Mucosa of gallbladder (tissue), 1 donor: ENCODE measurements around the gene ZNF454. TPM values are rescaled to one million over a fixed set of nuclear protein-coding genes. Genes with fewer than 3 reads are reported as not detected.

ENCODE experiments used
- DNase-seq: peaks from one replicate; pipeline ENCODE4 v3.0.0-alpha.2; 2020; ENCODE audit warnings: low spot score
- total RNA-seq: library from RNA; stranded (reverse); gene quantifications from one replicate; pipeline ENCODE4 v1.2.1, GENCODE V29; 2021
- donor health status: DM: no; HTN: no; CAD: no.

ZNF454 gene
- total RNA-seq, 1 donor from 2014 or later: 5.6 TPM

DNA sequence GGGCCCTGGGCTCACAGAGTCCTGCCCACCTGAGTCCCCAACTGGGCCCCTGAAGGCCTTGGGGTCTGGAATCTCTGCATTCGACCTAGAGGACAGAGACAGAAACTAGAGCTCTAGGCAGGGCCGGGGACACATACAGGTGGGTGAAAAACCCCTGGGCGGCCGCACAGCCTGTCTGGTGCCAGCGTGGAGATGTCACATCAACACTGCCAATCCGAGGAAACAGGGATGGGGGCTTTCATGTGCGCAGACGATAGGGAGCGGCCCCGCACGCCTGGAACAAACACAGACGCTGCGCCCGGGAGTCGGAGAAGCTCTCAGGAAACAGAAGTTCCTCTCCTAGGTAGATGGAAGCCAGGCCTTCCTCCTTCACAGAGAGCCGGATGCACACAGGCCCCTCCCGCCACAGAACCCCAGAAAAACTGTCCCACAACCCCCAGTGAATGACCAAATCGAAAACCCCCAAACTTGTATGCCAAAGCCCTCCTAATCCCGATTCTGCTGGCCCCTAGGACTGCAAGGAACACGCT lies 52.3 kb downstream of the ZNF454 start:
- no peak for DNase-seq

DNA sequence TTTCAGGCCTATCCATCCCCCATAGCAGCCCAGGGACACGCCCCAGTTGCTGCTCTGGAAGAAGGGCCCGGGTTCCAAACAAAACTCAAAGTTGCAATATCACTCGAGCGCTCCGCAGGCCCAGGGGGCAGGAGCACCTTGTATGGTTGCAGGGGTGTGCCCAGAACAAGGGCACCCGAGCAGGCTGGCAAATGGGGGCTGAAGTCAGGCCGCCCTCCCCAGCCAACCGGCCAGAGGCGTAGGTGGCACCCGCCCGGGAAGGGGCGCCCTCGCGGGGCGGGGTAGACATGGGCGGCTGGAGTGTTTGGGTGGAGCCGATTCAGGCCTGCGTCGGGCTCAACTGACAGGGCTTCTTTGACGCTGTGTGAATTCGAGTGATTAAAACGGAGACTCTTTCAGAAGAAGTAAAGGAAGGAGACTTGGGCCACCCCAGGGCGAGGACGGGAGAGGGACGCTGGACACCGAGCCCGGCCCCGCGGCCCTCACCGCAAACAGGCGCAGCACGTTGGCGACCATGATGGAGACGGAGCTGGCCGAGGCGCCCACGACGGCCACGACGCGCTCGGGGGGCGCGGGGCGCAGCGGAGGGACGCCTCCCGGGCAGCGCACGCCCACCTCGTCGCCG lies 53.1 kb downstream of the ZNF454 start:
- DNase-seq: no peak

DNA sequence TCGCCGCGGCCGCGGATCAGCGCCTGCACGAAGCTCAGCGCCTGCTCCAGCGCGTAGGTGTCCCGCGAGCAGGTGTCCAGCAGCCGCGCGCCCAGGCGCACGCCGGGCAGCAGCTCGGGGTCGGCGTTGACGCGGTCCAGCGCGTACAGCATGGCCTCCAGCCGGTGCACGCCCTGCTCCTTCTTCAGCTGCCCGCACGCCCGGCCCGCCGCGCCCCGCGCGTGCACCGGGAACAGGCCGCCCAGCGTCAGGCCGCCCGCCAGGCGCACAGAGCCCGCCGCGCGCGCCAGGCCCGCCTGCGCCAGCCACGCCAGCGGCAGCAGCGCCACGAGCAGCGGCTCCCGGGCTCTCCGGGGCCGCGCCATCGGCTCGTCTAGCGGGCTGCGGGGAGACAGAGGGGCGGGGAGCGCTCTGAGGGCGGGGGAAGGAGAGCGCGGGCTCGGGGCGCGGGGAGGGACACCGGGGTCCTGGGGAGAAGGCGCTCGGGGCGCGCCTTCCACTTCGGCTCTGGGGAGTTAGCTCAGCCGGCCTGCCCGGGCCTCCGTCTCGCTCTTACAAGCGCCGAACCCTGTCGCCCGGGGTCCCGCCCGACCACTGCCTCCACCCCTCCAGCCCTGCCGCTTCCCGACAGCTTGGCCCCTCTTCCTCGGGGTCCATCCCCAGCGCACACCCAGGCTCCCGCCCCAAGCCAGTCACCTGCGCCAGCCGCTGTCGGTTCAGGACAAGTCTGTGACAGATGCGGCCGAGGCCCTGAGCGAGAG lies 53.8 kb downstream of the ZNF454 start, which contains the start of gene GRM6:
TSS of gene GRM6 (minus strand) at position 741 of the 761 bp plus-strand sequence. CDS start at position 365, 376 bp downstream.
- DNase-seq: no peak

DNA sequence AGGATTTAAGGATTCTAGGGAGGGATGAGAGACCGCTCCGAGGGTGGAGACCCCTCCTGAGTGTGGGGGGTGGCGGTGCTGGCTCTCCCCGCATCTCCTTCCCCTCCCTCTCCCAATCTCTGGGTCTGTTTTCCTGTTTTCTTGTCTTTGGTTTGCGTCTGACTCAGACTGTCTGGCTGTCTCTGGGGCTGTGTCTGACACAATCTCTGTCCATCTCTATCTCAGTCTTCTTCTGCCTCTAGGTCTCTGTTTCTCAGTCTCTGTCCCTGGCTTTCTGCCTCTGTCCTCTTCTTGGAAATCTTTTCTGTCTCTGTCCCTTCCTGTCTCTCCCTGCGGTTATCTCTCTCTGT lies 54.3 kb downstream of the ZNF454 start:
- DNase-seq: no peak

DNA sequence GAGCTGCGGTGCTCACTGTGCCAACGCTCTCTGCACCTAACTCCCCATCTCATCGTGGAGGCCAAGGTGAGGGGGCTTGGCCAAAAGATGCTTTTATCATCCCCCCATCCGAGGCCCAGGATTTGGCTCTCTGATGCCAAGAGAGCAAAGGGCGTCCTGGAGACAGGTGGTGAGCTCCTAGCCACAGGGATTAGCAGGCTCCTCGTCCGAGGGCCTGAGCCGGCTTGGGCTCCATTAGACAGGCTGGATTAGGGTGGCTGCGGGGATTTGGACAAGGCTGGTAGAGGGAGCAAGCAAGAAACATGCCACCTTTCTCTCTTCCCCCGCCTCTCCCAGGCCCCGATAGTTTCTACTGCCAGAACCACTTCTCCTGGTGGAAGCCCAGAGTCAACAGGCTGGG lies 55.2 kb downstream of the ZNF454 start:
- DNase-seq: no peak

DNA sequence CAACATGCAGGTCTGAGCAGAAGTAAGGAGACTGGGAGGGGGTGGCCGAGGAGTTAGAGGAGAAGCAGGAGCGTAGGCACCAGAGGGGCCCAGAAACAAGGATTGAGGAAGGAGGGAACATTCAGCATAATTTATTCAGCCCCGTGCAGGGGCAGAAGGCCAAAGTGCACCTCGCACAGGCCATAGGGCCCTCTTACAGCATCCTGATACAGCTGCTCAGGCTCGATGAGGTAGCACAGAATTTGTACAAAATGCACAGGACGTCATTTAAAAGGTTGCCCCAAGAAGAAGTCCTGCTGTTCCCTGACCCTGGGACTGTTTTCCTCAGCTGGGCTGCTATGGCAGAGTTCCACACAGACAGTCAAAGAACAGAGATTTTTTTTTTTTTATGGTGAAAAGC lies 56.2 kb downstream of the ZNF454 start:
- no peak for DNase-seq

DNA sequence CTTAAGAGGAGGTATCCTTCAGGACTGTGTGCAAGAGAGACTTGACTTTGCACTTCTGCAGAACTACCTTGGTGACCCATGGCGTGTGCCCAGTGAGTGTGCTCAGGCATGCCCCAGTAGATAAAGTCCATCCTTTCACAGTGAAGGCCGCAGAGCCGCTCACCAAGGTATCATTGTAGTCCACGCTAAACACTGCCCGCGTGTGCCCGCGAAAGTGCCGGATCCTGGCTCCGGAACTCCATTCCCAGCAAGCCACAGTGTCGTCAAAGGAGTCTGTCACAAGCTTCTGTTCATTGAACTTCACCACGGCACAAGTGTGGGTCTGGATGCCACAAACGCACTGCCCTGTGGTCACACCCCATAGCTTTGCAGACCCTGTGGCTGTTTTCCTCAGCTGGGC lies 57.4 kb downstream of the ZNF454 start:
- no peak for DNase-seq

DNA sequence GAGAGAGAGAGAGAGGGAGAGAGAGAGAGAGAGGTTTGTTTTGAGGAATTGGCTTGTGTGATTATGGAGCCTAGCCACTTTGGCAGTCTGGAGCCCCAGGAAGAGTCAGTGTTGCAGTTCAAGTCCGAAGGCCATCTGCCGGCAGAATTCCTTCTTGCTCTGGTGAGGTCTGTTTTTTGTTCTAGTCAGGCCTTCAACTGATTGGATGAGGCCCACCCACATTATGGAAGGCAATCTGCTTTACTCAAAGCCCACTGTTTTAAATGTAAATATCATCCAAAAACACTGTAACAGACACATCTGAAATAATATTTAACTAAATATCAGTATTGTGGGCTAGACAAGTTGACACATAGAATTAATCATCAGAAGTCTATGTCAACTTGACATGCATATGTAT lies 65.6 kb downstream of the ZNF454 start:
- no peak for DNase-seq

DNA sequence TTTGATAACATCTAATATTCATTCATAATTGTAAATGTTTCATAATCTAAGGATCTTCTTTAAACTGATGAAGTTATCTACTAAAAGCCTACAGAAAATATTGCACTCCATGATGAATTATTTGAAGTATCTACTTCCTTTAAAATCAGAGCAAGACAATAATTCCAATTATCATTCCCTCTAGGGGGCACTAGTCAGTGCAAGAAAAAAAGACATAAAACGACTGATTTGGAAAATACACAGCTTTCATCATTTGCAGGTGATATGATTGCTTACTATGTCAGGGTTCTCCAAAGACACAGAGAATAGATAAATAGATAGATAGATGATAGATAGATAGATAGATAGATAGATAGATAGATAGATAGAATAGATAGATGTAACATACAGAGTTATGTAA lies 67.7 kb downstream of the ZNF454 start:
- no peak for DNase-seq

Other genes starting within 250 kb of the ZNF454 start
- gene ZNF354A, start 210.5 kb upstream of the ZNF454 start, total RNA-seq: 13.8 TPM
- 14.6 TPM for gene ZNF354B, start 81.2 kb upstream of the ZNF454 start, total RNA-seq
- 2.3 TPM for gene ZFP2, start 45.3 kb upstream of the ZNF454 start, total RNA-seq
- not detected for gene GRM6, start 54.1 kb downstream of the ZNF454 start, total RNA-seq
- 5.1 TPM for gene ZNF879, start 82.6 kb downstream of the ZNF454 start, total RNA-seq
- 6.9 TPM for gene ZNF354C, start 119.2 kb downstream of the ZNF454 start, total RNA-seq